Bronchial epithelial cell (primary cell): ENCODE measurements around the gene STOX2. TPM values are rescaled to one million over a fixed set of nuclear protein-coding genes. Genes with fewer than 3 reads are reported as not detected.

Experiments
- DNase-seq: peaks from one replicate; pipeline ENCODE4 v3.0.0-alpha.2; 2010; ENCODE audit warnings: low read depth
- FAIRE-seq: peaks from 2 replicates; lab custom pipeline; 2011; peaks lifted over from hg19 to GRCh38; lab: Jason Lieb, UNC
- H3K27me3 ChIP-seq: 2 replicates; pipeline ENCODE4 v1.5.1; 2011; ENCODE audit warnings: low read length; ENCODE audit not compliant: control insufficient read depth, insufficient read depth
- H3K36me3 ChIP-seq: 2 replicates; pipeline ENCODE4 v1.5.1; 2011; ENCODE audit warnings: low read length; ENCODE audit not compliant: control insufficient read depth, insufficient read depth
- H3K4me3 ChIP-seq: 2 replicates; pipeline ENCODE4 v1.5.1; 2011; ENCODE audit warnings: mild to moderate bottlenecking, low read depth, low read length, control low read depth
- total RNA-seq: library from RNA; depleted of rRNA; stranded (reverse); fragments of >200 nt; gene quantifications from 2 replicates; pipeline ENCODE4 v1.2.1, GENCODE V29; 2014
- TF ChIP-seq, protein P1 (sequence below): IDR thresholded peaks from 2 replicates; pipeline ENCODE4 v1.5.1; 2011; ENCODE audit warnings: mild to moderate bottlenecking, moderate library complexity, low read length, control low read depth, inconsistent platforms; ENCODE audit not compliant: insufficient read depth, severe bottlenecking

STOX2 gene
- total RNA-seq, 1 donor from 2014 or later, result 1.3 TPM

DNA sequence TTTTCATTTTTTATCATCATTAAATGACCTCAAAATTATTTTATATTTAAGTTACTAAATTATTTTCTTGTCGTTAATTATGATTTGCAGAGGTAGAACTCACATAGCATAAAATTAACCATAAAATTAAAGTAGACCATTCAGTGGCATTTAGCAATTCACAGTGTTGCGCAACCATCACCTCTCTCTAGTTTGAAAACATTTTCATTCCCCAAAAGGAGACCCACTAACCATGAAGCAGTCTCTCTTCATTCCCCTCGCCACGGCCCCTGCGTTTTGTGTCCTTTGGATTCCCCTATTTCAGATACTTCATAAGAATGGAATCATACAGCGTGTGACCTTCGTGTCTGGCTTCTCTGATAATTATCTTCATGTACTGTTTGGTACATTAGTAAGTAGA lies 157.7 kb downstream of the STOX2 start:
- FAIRE-seq, result no peak
- H3K36me3 ChIP-seq, result no peaks in the 10 kb centered on the region

DNA sequence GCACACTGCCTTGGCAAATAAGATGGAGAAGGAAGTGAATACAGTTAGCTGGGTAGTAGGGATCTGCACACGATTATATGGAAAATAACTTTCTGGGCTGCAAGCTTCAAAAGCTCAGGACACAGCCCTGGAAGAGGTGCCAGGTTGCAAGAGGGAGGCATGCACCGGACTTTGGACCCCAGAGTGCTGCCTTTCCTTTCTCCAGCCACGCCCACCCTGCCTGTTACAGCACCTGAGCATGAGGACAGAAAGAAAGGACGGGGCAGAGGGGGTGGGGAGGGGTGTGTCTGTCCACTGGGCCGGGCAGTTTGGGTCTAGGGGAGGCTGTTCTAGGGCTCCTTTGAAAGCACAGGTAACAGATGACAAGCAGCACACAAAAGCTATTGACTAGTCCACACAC lies 159.8 kb downstream of the STOX2 start:
- no peak for FAIRE-seq

More for the DNA sequence above, 157.7 kb downstream of the STOX2 start:
- DNase-seq, result no peak
- Histone ChIP-seq H3K4me3 (no peak overlapping the region), H3K27me3 (no peaks in the 10 kb centered on the region)
- TF ChIP-seq, protein P1, sequence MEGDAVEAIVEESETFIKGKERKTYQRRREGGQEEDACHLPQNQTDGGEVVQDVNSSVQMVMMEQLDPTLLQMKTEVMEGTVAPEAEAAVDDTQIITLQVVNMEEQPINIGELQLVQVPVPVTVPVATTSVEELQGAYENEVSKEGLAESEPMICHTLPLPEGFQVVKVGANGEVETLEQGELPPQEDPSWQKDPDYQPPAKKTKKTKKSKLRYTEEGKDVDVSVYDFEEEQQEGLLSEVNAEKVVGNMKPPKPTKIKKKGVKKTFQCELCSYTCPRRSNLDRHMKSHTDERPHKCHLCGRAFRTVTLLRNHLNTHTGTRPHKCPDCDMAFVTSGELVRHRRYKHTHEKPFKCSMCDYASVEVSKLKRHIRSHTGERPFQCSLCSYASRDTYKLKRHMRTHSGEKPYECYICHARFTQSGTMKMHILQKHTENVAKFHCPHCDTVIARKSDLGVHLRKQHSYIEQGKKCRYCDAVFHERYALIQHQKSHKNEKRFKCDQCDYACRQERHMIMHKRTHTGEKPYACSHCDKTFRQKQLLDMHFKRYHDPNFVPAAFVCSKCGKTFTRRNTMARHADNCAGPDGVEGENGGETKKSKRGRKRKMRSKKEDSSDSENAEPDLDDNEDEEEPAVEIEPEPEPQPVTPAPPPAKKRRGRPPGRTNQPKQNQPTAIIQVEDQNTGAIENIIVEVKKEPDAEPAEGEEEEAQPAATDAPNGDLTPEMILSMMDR, result no peak

DNA sequence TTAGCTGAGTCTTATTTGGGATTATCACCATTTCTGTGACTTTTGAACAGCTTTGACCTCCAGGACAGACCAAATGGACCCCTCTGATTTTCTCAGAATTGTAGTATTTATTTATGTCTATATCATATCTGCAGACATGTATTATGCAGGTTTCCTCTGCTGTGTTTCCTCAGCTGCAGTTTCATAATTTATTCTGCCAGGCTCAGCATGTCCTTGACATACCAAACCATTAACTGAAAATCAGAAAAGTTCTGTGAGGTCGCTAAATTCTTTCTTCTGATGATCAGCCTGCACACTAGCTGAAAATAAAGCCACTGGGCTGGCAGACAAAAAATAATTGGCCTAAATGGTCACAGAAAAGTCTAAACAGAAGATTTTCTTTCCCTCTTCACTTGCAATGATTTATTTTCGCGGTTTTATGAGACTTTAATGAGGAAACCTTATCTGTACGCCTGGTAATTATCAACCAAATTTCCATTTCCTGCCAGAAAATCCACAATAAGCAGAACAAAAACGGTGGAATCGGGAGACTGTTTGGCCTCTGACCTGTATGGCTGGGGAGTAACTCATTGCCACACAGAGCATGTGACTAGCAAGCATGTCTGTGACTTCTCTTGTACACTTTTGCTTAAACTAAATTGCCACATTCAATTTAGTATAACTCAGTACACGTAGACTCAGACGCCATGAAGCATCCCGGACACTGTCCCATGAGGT lies 161.6 kb downstream of the STOX2 start:
- FAIRE-seq (no peak), DNase-seq (no peak)
- Histone ChIP-seq H3K36me3 (no peaks in the 10 kb centered on the region), H3K27me3 (no peaks in the 10 kb centered on the region), H3K4me3 (no peak overlapping the region)
- TF ChIP-seq, protein P1, result no peak

More for the DNA sequence above, 159.8 kb downstream of the STOX2 start:
- no peaks in the 10 kb centered on the region for H3K27me3 ChIP-seq
- H3K4me3 ChIP-seq, result no peak overlapping the region
- DNase-seq, result no peak
- H3K36me3 ChIP-seq, result no peaks in the 10 kb centered on the region
- TF ChIP-seq, protein P1, result no peak

DNA sequence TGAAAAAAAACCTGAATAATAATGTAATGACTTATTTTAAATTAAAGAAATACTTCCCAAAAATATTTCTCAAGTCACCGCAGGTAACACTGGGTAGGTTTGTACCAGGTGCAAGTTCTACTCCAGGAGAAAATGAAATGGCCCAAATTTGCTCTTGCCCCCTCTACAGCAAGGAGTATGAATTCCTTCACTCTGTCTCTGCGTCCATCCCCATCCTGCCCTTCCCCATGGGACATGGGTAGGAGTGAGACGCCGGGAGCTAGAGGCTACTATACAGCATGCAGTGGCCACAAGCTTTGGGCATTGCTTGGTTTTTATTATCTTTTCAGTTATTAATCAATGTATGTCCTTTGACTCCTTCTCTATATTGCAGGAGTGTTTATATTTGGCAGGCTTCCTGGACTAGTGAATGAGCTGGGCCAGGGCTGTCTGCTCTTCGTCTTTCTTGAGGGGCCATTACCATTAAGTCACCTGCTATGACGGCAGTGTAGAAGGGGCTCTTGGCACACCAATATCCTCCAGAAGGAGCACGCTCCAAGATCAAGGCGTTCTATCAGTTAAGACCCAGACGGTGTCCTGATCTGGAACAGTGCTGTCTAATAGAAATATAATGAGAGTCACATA lies 162.9 kb downstream of the STOX2 start:
- FAIRE-seq (no peak), DNase-seq (no peak)
- Histone ChIP-seq H3K27me3 (no peaks in the 10 kb centered on the region), H3K36me3 (no peaks in the 10 kb centered on the region), H3K4me3 (no peak overlapping the region)
- TF ChIP-seq, protein P1, result no peak

Other genes starting within 250 kb of the STOX2 start
- gene RWDD4, start 246.1 kb upstream of the STOX2 start, total RNA-seq, result 14.2 and 18.3 TPM in 2 replicates
- 38.8 and 40.8 TPM in 2 replicates for gene TRAPPC11, start 246.0 kb upstream of the STOX2 start, total RNA-seq